GM12801 (cell line): ENCODE measurements around the gene DROSHA.

ENCODE experiments used
- TF ChIP-seq, protein P1 (sequence below): IDR thresholded peaks from one replicate; pipeline ENCODE4 v1.5.1; 2011; ENCODE audit warnings: control low read depth; ENCODE audit not compliant: insufficient read length; ENCODE audit errors: extremely low read depth

The DROSHA gene

DNA sequence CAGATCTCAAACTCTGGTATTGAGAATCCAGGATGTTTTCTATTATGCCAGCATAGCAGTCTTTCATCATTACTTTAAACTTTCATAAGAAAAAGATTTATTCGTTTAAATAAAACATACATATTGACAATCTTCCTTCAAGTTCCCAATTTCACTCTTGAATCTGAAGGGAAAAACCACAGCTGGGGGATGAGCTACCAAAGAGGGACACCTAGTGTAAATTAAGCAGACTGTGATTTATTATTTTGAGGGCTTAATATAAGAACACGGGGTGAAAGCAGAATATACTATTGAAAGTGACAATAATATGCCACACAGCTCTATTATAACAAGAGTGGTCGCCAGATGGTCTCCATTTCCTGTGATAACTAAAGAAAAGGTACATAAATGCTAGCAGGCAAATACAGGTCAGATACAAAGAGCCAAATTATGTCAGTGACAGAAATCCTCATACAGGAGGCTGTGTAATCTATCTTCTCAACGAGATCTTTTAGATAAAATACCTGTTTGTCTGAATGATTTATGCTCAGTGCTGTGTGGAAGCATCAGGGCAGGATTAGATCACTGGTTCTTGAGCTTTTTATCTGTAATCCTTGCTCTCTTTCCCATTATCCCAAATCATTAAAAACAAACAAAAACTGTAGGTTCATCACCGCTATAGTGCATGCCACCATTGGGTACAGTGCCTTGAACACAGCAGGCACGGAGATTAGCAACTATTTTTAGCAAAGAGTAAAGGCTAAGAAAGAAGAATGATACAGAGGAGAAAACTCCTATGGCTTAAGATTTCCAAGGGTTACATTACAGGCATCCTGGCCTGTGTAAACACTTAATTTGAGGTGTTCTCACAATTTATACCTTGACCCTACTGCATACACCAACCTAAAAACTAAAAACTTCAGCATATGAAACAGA, 116.6 kb downstream of the DROSHA start:
- TF ChIP-seq, protein P1, sequence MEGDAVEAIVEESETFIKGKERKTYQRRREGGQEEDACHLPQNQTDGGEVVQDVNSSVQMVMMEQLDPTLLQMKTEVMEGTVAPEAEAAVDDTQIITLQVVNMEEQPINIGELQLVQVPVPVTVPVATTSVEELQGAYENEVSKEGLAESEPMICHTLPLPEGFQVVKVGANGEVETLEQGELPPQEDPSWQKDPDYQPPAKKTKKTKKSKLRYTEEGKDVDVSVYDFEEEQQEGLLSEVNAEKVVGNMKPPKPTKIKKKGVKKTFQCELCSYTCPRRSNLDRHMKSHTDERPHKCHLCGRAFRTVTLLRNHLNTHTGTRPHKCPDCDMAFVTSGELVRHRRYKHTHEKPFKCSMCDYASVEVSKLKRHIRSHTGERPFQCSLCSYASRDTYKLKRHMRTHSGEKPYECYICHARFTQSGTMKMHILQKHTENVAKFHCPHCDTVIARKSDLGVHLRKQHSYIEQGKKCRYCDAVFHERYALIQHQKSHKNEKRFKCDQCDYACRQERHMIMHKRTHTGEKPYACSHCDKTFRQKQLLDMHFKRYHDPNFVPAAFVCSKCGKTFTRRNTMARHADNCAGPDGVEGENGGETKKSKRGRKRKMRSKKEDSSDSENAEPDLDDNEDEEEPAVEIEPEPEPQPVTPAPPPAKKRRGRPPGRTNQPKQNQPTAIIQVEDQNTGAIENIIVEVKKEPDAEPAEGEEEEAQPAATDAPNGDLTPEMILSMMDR, result no peak

DNA sequence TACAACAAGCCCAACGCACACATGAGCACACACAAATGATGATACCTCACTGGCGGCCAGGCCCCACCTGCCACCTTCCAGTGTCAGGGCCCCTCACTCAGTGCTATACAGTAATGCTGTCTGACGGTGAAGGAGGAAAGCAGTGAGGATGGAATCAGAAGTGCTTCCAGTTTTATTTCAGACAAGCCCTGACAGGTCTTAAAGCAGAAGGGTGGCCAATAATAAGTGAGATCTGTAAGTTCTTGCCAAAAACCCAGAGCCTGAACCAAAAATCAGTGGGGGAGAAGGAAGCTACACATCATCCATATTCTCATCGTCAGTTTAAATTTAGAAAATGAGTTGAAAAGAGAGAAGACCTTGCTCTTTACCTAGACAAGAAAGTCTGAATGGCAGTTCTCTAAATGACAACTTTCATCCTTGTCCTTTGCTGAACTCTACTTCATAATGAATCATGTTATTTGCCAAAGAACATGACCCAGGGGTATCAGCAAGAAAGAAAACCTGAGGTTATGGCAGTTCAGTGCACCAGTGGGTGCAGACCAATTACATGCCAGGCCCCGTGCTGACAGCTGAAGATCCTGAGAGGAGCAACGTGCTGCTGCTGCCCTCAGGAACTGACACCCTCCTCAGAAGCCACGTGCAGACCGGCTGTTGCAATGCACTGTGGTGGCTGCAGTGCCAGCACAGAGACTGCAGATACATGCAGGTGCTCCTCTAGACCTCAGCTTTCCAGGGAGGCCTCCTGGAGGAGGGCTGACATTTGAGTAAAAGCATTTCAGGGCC, 118.7 kb downstream of the DROSHA start:
- TF ChIP-seq, protein P1, result no peak

DNA sequence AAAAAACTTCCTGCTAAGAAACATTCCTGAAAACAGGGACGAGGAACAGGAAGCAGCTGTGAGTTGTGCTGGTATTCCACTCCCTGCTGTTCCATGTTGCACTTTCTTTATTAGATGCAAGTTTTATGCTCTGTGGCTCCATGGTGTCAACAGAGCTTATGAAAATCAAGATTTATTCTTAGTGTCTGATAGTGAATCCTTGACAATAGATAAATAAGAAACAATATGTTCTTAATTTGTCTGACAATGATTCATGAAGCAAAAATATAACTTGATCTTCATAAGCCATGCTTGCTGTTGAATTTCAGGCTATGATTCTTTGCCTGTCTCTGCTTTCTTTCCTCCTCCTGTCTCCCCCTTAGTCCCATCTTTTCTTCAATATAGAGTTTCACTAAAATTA, 119.6 kb downstream of the DROSHA start:
- TF ChIP-seq, protein P1, result no peak

DNA sequence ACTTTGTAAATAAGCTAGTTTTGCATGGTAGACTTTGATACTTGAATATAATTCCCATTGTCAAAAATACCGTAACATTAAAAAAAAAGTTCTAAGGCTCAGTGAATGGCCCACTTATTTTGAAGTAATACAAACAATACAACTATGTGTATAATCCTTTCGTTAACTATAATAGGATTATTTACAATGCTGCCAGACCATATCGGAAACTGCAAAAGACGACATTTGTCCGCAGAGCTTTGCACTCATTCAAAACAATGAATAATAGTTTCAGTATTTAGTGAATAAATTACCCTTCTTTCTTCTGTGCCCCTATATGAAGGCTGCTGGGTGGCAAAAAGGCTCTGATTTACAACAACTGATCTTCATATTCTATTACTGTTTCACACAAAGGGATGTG, 121.8 kb downstream of the DROSHA start:
- TF ChIP-seq, protein P1, result no peak

DNA sequence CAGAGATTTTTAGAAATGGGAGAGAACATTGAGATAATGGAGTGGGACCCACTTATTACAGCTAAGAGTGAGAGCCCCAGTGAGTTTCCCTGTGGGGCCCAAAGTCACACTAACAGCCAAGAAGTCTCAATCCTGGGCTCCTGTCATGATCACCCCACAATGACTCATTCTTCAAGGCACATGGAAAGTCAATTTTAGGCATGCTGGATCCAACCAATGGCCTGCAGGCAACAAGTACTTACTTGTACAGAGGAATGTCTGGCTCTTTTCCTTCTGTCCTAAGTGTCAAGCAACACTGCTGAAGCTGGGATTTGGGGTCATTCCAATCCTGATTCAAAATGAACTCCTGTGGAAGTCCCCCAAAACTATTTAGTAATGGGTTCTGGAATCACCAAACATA, 123.1 kb downstream of the DROSHA start:
- TF ChIP-seq, protein P1, result no peak

DNA sequence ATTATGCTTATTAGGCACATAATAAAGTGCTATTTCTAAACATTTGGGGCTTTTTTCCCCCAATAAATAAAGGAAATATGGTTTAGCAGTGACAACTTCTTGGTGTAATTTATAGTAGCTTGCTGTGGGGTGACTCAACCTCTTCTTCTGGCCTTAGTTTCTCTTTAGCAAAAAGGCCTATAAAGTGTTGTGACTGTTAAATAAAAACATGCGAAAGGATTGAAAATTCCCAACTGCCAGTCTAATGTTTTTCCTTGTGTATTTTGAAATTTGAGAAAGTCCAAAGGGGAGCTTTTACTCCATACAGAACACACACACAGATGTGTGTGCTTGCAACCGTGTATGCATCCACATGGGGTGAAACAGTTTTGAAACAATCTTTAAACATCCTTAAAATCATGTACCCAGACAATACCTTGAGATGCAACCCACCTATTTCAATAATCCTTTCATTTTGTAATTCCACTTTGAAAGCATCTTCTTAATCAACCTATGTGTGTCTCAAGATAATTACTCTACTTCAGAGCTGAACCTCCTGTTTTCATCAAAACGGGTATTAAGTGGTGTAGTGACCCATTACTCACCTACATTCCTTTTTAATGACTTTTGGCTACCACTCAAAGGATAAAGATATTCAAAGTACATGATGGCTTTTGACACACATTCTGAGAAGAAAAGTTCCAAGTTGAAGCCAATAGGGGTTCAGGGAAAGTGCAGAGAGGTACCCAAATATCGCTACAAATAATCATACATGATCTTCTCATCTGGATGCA, 123.8 kb downstream of the DROSHA start:
- TF ChIP-seq, protein P1, result no peak

DNA sequence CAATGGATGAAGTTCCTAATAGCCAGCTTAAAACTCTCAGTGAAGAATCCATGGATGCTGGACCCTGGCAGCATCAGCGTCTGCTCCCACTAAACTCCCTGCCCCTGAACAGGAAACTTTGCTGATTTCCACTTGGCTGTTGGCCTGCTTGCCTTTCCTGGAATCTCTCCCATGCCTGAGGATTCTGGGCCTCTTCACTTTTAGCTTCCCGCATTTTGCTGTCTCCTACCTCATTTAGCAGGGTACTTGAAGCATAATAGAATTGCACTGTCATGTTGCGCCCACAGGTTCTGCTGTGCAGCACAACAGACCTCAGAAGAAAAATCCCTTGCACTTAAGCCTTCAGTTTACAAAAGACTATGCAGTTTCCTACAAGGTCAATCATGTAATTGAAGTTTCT, 127.6 kb downstream of the DROSHA start:
- TF ChIP-seq, protein P1, result no peak
